ENCODE results near the gene TOM1L2.

Gene TOM1L2

DNA sequence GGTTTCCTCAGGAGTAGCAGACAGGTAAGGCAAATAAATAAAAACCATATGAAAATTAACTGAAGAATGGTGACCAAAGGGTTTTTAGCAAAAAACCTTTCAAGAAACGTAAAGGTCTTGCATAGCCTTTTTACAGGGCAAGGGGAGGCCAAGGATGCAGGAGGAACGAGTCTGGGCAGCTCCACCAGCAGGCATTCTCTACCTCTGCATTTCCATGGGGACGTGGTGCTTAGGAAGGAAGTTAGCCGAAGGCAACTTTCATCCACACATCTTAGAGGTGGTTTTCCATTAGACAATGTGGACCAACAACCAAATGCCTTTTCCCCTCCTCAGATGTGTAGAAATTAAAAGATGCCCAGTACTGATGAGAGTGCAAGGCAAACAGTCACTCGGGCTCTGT lies 20.7 kb downstream of the TOM1L2 start:
- no peak for TF ChIP-seq EZH2phosphoT487 (IDR thresholded peaks at IDR 0.05; ENCODE audit: borderline replicate concordance, low read length)
- TF ChIP-seq, protein P1, sequence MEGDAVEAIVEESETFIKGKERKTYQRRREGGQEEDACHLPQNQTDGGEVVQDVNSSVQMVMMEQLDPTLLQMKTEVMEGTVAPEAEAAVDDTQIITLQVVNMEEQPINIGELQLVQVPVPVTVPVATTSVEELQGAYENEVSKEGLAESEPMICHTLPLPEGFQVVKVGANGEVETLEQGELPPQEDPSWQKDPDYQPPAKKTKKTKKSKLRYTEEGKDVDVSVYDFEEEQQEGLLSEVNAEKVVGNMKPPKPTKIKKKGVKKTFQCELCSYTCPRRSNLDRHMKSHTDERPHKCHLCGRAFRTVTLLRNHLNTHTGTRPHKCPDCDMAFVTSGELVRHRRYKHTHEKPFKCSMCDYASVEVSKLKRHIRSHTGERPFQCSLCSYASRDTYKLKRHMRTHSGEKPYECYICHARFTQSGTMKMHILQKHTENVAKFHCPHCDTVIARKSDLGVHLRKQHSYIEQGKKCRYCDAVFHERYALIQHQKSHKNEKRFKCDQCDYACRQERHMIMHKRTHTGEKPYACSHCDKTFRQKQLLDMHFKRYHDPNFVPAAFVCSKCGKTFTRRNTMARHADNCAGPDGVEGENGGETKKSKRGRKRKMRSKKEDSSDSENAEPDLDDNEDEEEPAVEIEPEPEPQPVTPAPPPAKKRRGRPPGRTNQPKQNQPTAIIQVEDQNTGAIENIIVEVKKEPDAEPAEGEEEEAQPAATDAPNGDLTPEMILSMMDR (IDR thresholded peaks at IDR 0.05; ENCODE audit: low read depth, low read length, poor library complexity, severe bottlenecking) = no peak
- H3K79me2 ChIP-seq (ENCODE audit: control insufficient read depth, low read length) = no peaks in the 10 kb centered on the region
- no peaks in the 10 kb centered on the region for H3K9me2 ChIP-seq (replicated peaks; ENCODE audit: control insufficient read depth, low read length)
- H3K27ac ChIP-seq (ENCODE audit: low read depth, low read length) = no peak overlapping the region
- no peaks in the 10 kb centered on the region for H3K27me3 ChIP-seq (ENCODE audit: control insufficient read depth, low read length)
- H3F3A ChIP-seq (ENCODE audit: control insufficient read depth, insufficient read depth) = no peaks in the 10 kb centered on the region
- H3K36me3 ChIP-seq (ENCODE audit: control insufficient read depth, low read length) = no peaks in the 10 kb centered on the region
- H3K4me2 ChIP-seq (ENCODE audit: low read length) = no peak overlapping the region
- no peak overlapping the region for H3K4me3 ChIP-seq (ENCODE audit: low read length)
- no peaks in the 10 kb centered on the region; the same call in 1 of the 2 replicates for H4K20me1 ChIP-seq (ENCODE audit: control insufficient read depth, insufficient read depth, low read depth, low read length)
- no peaks in the 10 kb centered on the region for H3K4me1 ChIP-seq (ENCODE audit: control insufficient read depth, low read length)
- 0 out of 2 replicates have a peak, but pooled peaks cover 3% of the 10 kb centered on the region for H3K9me3 ChIP-seq (ENCODE audit: control insufficient read depth, insufficient read depth, low read length)

DNA sequence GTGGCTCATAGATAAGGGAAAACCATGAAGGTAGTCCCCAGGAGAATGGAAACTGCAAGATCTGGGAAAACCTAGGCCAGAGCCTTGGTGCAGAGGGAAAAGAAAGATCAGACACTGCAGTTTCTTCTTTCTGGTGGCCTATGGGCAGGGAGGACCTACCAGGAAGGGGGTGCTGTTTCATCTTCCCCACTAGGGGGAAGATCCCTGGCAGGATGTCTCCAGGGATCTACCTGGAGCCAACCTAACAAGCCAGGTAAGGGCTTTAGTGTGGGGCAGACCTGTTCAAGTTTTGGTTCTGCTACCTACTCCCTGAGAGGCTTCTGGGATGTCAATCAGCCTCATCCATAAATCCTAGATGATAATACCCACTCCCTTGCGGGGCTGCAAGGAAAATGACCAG lies 21.4 kb downstream of the TOM1L2 start:
- Histone ChIP-seq H3K79me2 (ENCODE audit: control insufficient read depth, low read length) (no peaks in the 10 kb centered on the region), H4K20me1 (ENCODE audit: control insufficient read depth, insufficient read depth, low read depth, low read length) (no peaks in the 10 kb centered on the region; the same call in 1 of the 2 replicates), H3K27ac (ENCODE audit: low read depth, low read length) (no peak overlapping the region), H3K4me2 (ENCODE audit: low read length) (no peak overlapping the region), H3K9me2 (replicated peaks; ENCODE audit: control insufficient read depth, low read length) (no peaks in the 10 kb centered on the region), H3K27me3 (ENCODE audit: control insufficient read depth, low read length) (no peaks in the 10 kb centered on the region), H3K4me1 (ENCODE audit: control insufficient read depth, low read length) (no peaks in the 10 kb centered on the region), H3K36me3 (ENCODE audit: control insufficient read depth, low read length) (no peaks in the 10 kb centered on the region), H3K4me3 (ENCODE audit: low read length) (no peak overlapping the region), H3K9me3 (ENCODE audit: control insufficient read depth, insufficient read depth, low read length) (no peaks in the 10 kb centered on the region), H3F3A (ENCODE audit: control insufficient read depth, insufficient read depth) (no peaks in the 10 kb centered on the region)
- no peak for TF ChIP-seq EZH2phosphoT487 (IDR thresholded peaks at IDR 0.05; ENCODE audit: borderline replicate concordance, low read length)
- TF ChIP-seq, protein P1 (IDR thresholded peaks at IDR 0.05; ENCODE audit: low read depth, low read length, poor library complexity, severe bottlenecking) = no peak

GRCh38 chr17:17950347-17950746 lies 21.9 kb downstream of the TOM1L2 start:
- H3K4me3 ChIP-seq (ENCODE audit: low read length) = no peak overlapping the region
- H3K36me3 ChIP-seq (ENCODE audit: control insufficient read depth, low read length) = no peaks in the 10 kb centered on the region
- H3K27me3 ChIP-seq (ENCODE audit: control insufficient read depth, low read length) = no peaks in the 10 kb centered on the region
- H3K79me2 ChIP-seq (ENCODE audit: control insufficient read depth, low read length) = no peaks in the 10 kb centered on the region
- H3K4me2 ChIP-seq (ENCODE audit: low read length) = no peak overlapping the region
- no peaks in the 10 kb centered on the region for H3F3A ChIP-seq (ENCODE audit: control insufficient read depth, insufficient read depth)
- no peak overlapping the region for H3K27ac ChIP-seq (ENCODE audit: low read depth, low read length)
- no peaks in the 10 kb centered on the region for H3K9me2 ChIP-seq (replicated peaks; ENCODE audit: control insufficient read depth, low read length)
- no peaks in the 10 kb centered on the region for H3K9me3 ChIP-seq (ENCODE audit: control insufficient read depth, insufficient read depth, low read length)
- H4K20me1 ChIP-seq (ENCODE audit: control insufficient read depth, insufficient read depth, low read depth, low read length) = no peaks in the 10 kb centered on the region; the same call in 1 of the 2 replicates
- H3K4me1 ChIP-seq (ENCODE audit: control insufficient read depth, low read length) = no peaks in the 10 kb centered on the region
- TF ChIP-seq, protein P1 (IDR thresholded peaks at IDR 0.05; ENCODE audit: low read depth, low read length, poor library complexity, severe bottlenecking) = no peak
- no peak for TF ChIP-seq EZH2phosphoT487 (IDR thresholded peaks at IDR 0.05; ENCODE audit: borderline replicate concordance, low read length)
